GM19397 (cell line): ENCODE measurements around the gene PDPN.

Experiments
- ATAC-seq: cut with Tn5 transposase; IDR thresholded peaks from one replicate; pipeline ENCODE4 v1.9.1; 2021; ENCODE audit warnings: mild to moderate bottlenecking, moderate library complexity; ENCODE audit not compliant: unreplicated experiment

The PDPN gene

GRCh38 chr1:13616234-13616633, 32.6 kb downstream of the PDPN start:
- no peak for ATAC-seq

DNA sequence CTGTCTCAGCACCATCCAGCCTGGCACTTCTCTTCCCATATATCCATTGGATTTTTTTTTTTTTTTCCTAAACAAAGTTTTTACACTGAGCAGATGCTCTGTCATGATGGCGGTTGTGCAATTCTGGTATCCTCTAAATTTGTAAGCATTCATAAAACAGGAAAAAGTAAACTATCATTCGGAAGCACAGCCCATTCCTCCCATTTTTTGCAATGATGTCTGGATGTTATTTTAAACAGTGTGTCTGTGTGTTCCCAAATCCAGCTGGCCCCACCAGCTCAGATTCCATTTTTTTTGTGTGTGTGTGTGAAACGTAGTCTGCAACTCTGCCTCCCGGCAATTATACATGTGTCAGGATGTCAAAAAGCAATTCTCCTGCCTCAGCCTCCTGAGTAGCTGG, 33.5 kb downstream of the PDPN start:
- ATAC-seq = no peak

- ATAC-seq = no peak
Observed at GRCh38 chr1:13617773-13618172, 34.1 kb downstream of the PDPN start.

DNA sequence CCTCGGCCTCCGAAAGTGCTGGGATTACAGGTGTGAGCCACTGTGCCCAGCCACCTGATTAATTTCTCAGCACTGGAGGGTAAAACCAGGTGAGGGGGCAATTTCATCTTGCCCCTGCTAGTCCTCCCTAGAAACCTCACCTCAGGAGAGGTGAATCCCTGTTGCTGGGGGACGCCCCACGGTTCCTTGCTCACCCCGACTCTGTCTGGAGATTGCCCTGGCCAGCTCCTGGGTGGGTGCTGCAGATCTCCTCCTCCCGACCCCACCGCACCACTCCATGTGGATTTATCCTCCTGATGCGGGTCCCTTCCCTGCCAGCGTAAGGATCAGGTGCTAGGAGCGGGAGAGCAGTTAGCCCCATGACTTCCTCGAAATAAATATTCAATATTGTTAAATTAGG, 34.9 kb downstream of the PDPN start:
- ATAC-seq = no peak

- ATAC-seq = no peak
Observed at GRCh38 chr1:13619909-13620308, 36.3 kb downstream of the PDPN start.

DNA sequence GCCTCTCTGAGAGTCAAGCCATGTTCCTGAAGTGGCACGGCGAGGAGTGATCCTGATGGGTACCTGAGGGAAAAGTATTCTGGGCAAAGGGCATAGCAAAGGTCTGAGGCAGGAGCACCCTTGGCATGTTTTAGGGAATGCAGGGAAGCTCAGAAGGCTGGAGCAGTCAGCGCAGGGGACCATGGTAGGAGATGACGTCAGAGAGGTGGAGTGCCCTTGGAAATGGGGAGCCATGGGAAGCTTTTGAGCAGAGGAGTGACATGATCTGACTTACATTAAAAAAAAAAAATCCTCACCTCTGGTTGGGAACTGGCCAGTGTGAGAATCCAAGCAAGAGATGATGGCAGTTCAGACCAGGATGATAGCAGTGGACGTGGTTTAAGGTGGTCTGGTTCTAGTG, 37.2 kb downstream of the PDPN start:
- ATAC-seq = no peak

- no peak for ATAC-seq
Observed at GRCh38 chr1:13622446-13622845, 38.8 kb downstream of the PDPN start.

- no peak for ATAC-seq
Observed at GRCh38 chr1:13623021-13623637, 39.5 kb downstream of the PDPN start.

DNA sequence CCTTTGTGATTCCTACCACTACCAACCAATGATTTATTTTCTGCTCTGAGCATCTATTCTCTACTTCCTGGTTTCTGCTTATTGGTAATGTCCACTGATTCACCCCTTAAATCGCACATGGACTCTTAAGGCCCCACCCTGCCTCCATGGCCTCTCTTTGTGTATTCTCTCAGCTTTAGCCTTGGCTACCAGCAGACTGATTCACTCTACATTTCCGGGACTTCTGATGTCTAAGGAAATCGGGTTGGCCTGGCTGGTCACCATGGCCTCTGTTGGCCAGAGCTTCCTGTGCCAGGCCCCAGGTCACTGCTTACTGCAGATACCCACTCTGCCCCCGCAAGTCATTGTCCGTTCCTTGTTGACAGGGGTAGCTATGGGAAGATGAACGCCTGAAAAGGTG, 40.9 kb downstream of the PDPN start:
- no peak for ATAC-seq

DNA sequence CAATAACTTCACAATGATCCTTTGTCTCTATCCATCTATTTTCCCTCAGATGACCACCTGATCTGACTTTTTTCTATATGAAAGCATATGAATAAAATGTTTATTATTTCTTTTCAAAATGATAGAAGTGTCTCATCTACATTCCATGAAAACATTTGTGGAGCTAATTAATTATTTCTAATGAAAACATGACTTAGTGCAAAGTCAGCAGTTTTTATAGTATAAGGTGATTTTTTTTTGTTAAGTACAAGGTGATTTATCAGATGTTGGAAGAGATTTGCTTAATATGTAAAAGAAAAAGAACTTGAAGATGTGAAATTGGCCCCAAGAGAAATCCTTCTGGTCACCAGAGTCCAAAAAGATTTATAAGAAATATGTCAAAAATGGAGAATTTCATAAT, 43.5 kb downstream of the PDPN start:
- no peak for ATAC-seq

DNA sequence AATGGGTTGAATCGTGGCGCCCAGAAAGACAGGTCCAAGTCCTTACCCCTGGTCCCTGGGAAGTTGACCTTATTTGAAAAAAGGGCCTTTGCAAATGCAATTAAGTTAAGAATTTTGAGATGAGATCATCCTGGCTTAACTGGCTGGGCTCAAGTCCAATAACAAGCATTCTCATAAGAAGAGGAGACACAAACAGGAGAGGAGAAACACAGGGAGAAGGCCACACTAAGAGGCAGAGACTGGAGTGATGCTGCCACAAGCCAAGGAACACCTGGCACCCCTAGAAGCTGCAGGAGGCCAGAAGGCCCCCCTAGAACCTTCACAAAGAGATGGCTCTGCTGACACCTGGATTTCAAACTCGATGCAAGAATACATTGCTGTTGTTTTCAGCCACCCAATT, 44.6 kb downstream of the PDPN start:
- no peak for ATAC-seq

- ATAC-seq = no peak
Observed at GRCh38 chr1:13628711-13629110, 45.1 kb downstream of the PDPN start.

DNA sequence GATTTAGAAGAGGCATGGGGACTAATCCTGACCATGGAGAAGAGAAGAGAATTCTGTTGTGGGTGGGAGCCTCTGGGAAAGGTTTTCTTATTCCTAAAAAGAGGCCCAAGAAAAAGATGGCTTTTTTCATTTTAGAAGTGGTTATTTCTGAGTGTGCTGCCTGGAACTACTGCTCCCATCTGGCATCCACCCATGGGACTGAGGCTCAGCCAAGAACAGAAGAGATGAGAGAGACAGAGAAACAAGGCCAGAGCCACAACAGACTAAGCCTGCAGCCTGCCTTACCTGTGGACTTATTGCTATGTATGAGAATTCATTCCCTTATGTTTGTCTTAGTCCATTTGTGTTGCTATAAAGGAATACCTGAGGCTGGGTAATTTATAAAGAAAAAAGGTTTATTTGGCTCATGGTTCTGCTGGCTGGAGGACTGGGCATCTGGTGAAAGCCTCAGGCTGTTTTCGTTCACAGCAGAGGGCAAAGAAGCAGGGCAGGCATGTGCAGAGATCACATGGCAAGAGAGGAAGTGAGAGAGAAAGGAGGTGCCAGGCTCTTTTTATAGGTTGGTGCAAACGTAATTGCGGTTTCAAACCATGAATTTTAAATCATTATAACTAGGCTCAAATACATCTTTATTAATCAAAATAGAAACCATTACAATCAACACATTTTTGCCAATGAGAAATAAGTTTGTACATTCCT, 58.8 kb downstream of the PDPN start:
- no peak for ATAC-seq

DNA sequence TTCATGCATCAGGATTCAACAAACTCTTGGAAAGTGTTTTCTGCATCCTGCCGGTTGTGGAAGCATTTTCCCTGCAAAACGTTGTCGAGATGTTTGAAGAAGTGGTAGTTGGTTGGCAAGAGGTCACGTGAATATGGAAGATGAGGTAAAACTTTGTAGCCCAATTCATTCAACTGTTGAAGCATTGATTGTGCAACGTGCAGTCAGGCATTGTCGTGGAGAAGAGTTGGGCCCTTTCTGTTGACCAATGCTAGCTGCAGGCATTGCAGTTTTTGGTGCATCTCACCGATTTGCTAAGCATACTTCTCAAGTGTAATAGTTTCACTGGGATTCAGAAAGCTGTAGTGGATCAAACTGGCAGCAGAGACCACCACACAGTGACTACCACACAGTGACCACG, 59.4 kb downstream of the PDPN start:
- no peak for ATAC-seq

- no peak for ATAC-seq
Observed at GRCh38 chr1:13646521-13646920, 62.9 kb downstream of the PDPN start.

- no peak for ATAC-seq
Observed at GRCh38 chr1:13651279-13651678, 67.6 kb downstream of the PDPN start.

GRCh38 chr1:13652238-13652637, 68.6 kb downstream of the PDPN start:
- no peak for ATAC-seq

- no peak for ATAC-seq
Observed at GRCh38 chr1:13661539-13661938, 77.9 kb downstream of the PDPN start.

- no peak for ATAC-seq
Observed at GRCh38 chr1:13662493-13662892, 78.9 kb downstream of the PDPN start.

GRCh38 chr1:13663969-13664368, 80.3 kb downstream of the PDPN start:
- no peak for ATAC-seq

DNA sequence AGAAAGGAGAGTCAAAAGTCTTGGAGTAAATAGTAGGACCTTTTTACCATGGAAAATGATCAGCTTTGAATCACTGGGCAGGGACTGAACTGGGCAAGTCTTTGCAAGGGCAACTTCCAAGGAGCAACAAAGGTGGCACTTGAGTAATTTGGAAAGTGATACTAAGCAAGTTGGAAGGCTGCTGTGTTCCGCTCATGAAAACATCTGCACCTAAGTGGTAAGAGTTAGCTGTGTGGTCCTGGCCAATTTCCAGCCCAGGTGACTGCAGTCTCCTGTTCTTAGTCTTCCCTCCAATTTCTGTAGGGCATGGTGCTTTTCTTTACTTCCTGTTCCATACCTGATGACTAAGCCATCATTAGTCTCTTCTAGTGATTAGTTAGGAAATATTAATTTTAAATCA, 80.8 kb downstream of the PDPN start:
- no peak for ATAC-seq

DNA sequence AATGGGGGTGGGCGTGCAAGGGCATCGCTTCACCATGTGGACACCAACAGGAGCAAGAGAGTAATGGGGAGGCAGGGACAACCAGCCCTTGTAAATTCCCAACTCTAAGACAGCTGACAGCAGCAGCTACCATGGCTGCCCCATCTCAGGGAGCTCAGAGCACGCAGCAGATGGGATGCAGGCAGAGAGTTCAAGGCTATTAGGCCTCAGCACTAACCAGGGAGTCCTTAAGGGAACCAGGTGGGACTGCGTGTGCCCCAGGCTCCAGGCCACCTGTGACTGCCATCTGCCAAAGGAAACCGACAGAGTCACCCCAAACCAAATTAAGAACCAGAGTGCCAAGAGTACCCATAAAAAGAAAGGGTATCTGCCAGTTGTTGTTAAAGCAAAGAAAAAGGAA, 82.7 kb downstream of the PDPN start:
- no peak for ATAC-seq
